Breast epithelium (tissue), 4 donors: ENCODE results near the gene ABCA3. TPM values are rescaled to one million over a fixed set of nuclear protein-coding genes. Genes with fewer than 3 reads are reported as not detected.
A peak's percentile ranks its signal among the peaks of the same experiment; 100 is the strongest.
"Not testable (repeated sequence)": the region's sequence is repeated elsewhere in the genome, so short reads cannot be mapped to it uniquely, and the experiment has no call there.

Source experiments
- DNase-seq, 2 donors: peaks; one replicate each; pipeline ENCODE4 v3.0.0-alpha.2; 2019; ENCODE audit warnings: low spot score in 2 of 2
- H3K27ac ChIP-seq, 2 donors: fragments of 200-600 bp; sonication (generic) in 1 of 2; one replicate each; pipeline ENCODE4 v1.5.1; 2016 to 2019; ENCODE audit warnings: mild to moderate bottlenecking in 1 of 2
- H3K27me3 ChIP-seq, 2 donors: fragments of 200-600 bp; sonication (generic) in 1 of 2; one replicate each; pipeline versions ENCODE4 v1.5.1 to v1.6.0; 2017 to 2019; ENCODE audit warnings: control low read depth in 1 of 2, mild to moderate bottlenecking in 1 of 2
- H3K36me3 ChIP-seq: fragments of 200-600 bp; one replicate; pipeline ENCODE4 v1.5.1; 2019
- H3K4me1 ChIP-seq, 2 donors: fragments of 200-600 bp; sonication (generic); one replicate each; pipeline ENCODE4 v1.5.1; 2016 to 2019; ENCODE audit warnings: control low read depth in 1 of 2
- H3K4me3 ChIP-seq, 3 donors: fragments of 200-600 bp; sonication (generic); 1 replicate in 2 of 3; 2 replicates in 1 of 3; pipeline ENCODE4 v1.5.1; 2016 to 2019; ENCODE audit warnings: mild to moderate bottlenecking in 3 of 3, moderate library complexity in 2 of 3
- H3K9me3 ChIP-seq, 2 donors: fragments of 200-600 bp; sonication (generic) in 1 of 2; one replicate each; pipeline ENCODE4 v1.5.1; 2016 to 2019; ENCODE audit warnings: control low read depth in 1 of 2
- POLR2A ChIP-seq: fragments of 450-650 bp; IDR thresholded peaks from one replicate; pipeline ENCODE4 v1.6.1; 2016; ENCODE audit warnings: antibody characterized with exemption, mild to moderate bottlenecking, moderate library complexity
- POLR2AphosphoS5 ChIP-seq, 3 donors: sonication (generic); formaldehyde crosslinking; IDR thresholded peaks; one replicate each; pipeline ENCODE4 v1.6.1; 2017; ENCODE audit warnings: antibody characterized with exemption in 3 of 3
- intact Hi-C: fragments of 100-400 bp; cut with DNase I; formaldehyde crosslinking; loops from one replicate; pipeline ENCODE4 v1.15.1; 2023; ENCODE audit warnings: low total_unique reads
- total RNA-seq, 3 donors: library from RNA; depleted of rRNA; stranded (reverse); fragments of >200 nt; gene quantifications; one replicate each; pipeline ENCODE4 v1.1.0, GENCODE V29; 2016
- TF ChIP-seq, protein P1 (sequence below), 3 donors: fragments of 450-650 bp; IDR thresholded peaks; one replicate each; pipeline ENCODE4 v1.5.1; 2016 to 2017; ENCODE audit warnings: antibody characterized with exemption in 3 of 3, mild to moderate bottlenecking in 3 of 3, moderate library complexity in 3 of 3

The ABCA3 gene
- total RNA-seq, 3 donors from 2014 or later, result 6.2 to 7.8 (median 6.3) TPM

DNA sequence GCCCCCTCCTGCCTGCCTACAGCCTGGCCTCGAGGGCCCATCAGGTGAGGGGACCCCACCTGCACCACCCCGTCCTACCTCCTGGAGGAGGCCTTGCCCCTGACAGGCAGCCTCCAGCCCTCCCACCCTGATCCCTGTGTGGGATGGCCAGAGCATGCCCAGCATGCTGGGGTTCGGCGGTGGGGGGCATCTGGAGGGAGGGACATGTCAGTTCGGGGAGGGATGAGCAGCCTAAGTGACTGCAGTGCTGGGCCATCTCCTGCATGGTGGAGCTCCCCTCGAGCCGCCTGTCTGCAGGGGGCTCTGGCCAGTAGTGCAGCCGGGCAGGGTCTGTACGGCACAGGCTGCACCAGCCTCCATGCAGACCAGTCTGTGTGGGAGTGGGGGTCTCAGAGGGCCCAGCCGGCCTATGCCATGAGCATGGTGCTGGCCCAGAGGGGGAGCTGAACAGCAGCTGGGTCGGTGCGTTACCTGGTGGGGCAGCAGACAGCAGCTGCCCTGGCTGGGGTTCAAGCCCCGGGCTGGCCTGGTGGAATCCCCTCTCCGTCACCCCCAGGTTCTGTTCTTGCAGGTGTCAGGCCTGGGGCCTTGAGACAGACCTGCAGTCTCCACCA is 68.6 kb downstream of the ABCA3 start:
- DNase-seq, result no peak
- Histone ChIP-seq H3K36me3 (no peaks in the 10 kb centered on the region), H3K4me3 (no peak overlapping the region), H3K4me1 (peaks cover 6 to 10% of the 10 kb centered on the region in 2 donors), H3K27me3 (no peaks in the 10 kb centered on the region), H3K9me3 (no peaks in the 10 kb centered on the region), H3K27ac (no peak overlapping the region)
- TF ChIP-seq POLR2A, result no peak
- no peak for TF ChIP-seq POLR2AphosphoS5 (IDR thresholded peaks at IDR 0.05)
- TF ChIP-seq, protein P1, sequence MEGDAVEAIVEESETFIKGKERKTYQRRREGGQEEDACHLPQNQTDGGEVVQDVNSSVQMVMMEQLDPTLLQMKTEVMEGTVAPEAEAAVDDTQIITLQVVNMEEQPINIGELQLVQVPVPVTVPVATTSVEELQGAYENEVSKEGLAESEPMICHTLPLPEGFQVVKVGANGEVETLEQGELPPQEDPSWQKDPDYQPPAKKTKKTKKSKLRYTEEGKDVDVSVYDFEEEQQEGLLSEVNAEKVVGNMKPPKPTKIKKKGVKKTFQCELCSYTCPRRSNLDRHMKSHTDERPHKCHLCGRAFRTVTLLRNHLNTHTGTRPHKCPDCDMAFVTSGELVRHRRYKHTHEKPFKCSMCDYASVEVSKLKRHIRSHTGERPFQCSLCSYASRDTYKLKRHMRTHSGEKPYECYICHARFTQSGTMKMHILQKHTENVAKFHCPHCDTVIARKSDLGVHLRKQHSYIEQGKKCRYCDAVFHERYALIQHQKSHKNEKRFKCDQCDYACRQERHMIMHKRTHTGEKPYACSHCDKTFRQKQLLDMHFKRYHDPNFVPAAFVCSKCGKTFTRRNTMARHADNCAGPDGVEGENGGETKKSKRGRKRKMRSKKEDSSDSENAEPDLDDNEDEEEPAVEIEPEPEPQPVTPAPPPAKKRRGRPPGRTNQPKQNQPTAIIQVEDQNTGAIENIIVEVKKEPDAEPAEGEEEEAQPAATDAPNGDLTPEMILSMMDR (IDR thresholded peaks at IDR 0.05), result no peak
- intact Hi-C loops, result no loop called here

DNA sequence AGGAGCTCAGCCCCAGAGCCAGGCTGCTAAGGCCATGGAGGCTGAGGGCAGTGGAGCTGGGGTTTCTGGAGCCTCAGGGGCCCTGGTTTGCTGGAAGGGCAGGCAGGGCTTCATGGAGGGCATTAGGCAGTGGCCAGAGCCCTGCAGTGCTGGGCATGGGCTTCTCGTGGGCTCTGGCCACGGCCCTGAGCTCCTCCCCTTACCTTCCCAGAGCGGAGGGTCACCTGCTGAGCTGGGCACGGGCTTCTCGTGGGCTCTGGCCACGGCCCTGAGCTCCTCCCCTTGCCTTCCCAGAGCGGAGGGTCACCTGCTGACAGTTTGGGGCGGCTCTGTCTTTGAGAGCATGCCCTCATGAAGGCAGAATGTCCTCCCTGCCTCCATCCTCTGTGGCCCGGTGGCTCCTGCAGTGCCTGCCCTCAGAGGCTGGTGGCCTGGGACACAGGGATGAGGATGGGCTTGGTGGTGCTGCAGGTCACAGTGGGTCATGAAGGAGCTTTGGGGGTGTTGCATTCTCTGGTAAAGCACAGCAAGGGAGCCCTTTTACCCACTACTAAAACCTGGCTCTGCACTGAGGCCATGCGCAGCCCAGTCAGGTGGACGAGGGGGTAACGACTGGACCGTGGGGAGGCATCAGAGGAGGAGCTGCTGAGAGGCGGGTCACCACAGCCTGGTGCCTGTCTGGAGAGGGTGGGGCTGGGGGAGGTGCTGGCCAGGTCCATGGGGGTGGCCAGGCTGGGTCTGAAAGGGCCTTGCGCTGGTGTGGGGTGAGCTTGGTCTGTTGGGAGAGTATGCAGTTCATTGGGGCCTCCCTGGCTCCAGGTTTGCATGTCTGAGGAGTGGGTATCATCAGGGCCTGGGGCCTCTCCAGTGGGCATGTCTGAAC is 69.7 kb downstream of the ABCA3 start:
- Histone ChIP-seq H3K27me3 (no peaks in the 10 kb centered on the region), H3K4me1 (peaks cover 6 to 10% of the 10 kb centered on the region in 2 donors), H3K36me3 (no peaks in the 10 kb centered on the region), H3K27ac (no peak overlapping the region), H3K9me3 (no peaks in the 10 kb centered on the region), H3K4me3 (no peak overlapping the region)
- intact Hi-C loops, result no loop called here
- no peak for DNase-seq
- TF ChIP-seq, protein P1 (IDR thresholded peaks at IDR 0.05), result no peak

DNA sequence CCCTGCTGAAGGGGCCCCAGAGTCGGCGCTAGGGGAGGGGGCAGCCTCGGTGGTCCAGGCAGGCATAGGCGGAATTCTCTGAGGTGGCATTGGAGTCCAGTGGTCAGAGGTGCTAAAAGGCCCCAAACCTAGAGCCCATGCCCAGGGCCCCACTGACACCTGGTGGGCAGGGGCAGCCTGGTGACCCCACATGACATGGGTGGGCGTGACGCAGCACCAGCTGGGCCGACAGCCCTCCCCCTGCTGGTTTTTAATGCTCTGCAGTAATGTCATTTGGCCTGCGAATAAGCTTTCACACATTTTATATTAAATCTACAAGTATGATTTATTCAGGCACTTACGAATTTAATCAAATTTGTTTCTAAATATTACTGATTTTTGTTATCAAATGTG is 70.5 kb downstream of the ABCA3 start:
- H3K4me3 ChIP-seq, result no peak overlapping the region
- H3K9me3 ChIP-seq, result no peaks in the 10 kb centered on the region
- no peak overlapping the region for H3K27ac ChIP-seq
- no peaks in the 10 kb centered on the region for H3K27me3 ChIP-seq
- TF ChIP-seq POLR2AphosphoS5 (IDR thresholded peaks at IDR 0.05), result no peak
- no peak for TF ChIP-seq POLR2A
- TF ChIP-seq, protein P1 (IDR thresholded peaks at IDR 0.05), result no peak
- H3K4me1 ChIP-seq, result peaks cover 6 to 10% of the 10 kb centered on the region in 2 donors
- H3K36me3 ChIP-seq, result no peaks in the 10 kb centered on the region
- DNase-seq, result no peak
- intact Hi-C loops, result no loop called here

DNA sequence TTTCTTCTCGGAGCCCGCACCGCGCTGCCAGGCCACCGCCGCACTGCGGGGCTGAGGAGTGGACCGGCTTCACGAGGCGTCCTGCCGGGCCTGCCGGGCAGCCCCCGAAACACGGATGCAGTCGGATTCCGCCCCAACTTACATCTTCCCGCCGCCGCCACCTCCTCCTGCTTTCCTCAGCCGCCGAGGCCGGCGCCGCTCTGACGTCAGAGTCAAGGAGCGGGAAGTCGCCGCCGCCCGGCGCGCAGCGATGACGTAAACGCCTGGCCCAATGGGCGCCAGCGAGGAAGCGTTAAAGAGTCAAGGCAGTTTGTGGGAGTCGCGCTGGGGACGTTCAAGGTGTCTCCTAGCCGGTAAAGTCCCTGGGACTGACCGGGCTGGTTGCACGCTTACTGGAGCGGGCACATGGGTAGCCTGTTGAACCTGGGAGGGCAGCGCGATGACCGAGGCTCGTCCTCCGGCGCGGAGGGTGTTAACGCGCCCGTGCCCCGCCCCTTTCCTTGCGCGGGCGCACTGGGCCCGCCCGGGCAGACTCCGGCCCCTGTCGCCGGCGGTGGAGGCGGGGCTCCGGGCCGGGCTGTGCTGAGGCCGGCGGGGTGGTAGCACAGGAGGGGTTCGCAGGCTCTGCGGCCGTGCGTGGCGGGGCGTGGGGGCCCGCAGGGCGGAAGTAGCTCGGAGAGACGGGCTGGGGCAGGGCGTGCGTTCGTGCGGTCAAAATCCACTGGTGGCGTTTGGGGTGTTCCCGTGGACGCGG is 72.4 kb downstream of the ABCA3 start, which contains the start of gene RNPS1:
Gene RNPS1, minus strand, starts transcription at position 214 of the 754 bp plus-strand sequence. CDS start 3,483 bp downstream, outside the sequence.
- DNase-seq, result peak; percentile 93 to 94
- Histone ChIP-seq H3K27me3 (no peaks in the 10 kb centered on the region), H3K4me3 (peak within 1 kb of the TSS; percentile 87 to 89 (median 88)), H3K4me1 (peaks cover 6 to 10% of the 10 kb centered on the region in 2 donors), H3K9me3 (no peaks in the 10 kb centered on the region), H3K36me3 (no peaks in the 10 kb centered on the region), H3K27ac (peak within 1 kb of the TSS; percentile 95 to 97)
- TF ChIP-seq POLR2AphosphoS5 (IDR thresholded peaks at IDR 0.05) (peak; percentile 100), POLR2A (peak; percentile 100)
- TF ChIP-seq, protein P1 (IDR thresholded peaks at IDR 0.05), result peak; percentile 16 to 36 (median 16)
- intact Hi-C loops, result no loop called here

DNA sequence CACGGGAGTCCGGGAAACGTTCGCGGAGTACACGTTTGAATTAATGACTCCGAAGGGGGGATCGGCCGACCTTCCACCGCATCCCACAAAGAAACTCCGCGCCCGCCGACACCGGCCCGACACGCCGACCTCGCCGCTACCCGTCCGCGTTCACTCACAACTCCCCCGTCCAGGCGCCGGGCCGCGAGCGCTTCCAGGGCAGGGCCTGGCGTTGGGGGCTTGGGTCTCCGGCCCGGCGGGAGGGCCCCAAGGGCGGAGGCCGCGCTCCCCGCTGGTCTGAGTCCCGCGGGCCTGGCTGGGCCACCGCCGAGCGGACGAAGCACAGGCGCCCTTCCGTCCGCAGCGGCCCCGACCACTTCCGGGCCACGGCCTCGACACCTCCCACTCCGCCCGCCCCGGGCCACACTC is 73.0 kb downstream of the ABCA3 start:
- Histone ChIP-seq H3K4me1 (peaks cover 6 to 10% of the 10 kb centered on the region in 2 donors), H3K27ac (peak overlapping the region; percentile 95 to 97), H3K4me3 (peak overlapping the region; percentile 87 to 89 (median 88))
- intact Hi-C loops, H3K27me3 ChIP-seq, H3K9me3 ChIP-seq, DNase-seq, H3K36me3 ChIP-seq: not testable (repeated sequence)

DNA sequence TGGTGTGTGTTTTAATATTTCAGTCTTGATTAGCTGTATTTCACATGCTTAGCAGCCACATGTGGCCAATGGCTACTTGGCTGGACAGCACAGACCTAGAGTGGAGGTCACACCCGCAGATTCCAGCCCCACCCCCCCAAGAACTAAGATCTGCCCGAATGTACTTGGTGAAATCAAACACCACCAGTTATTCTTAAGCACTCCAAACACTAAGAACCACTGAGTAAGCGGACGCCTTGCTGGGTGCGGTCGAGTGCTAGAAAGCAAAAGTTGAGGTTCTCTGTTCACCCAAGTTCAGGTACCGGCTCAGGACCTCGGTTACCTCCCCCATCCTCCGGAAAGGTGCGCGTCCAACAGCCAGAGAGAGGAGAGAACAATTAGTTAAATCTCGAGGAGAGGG is 73.6 kb downstream of the ABCA3 start:
- Histone ChIP-seq H3K27ac (peak overlapping the region in 1 of 2 donors; percentile 95), H3K4me3 (peak overlapping the region; percentile 87 to 89 (median 88)), H3K4me1 (peaks cover 6 to 10% of the 10 kb centered on the region in 2 donors)
- H3K36me3 ChIP-seq, H3K9me3 ChIP-seq, intact Hi-C loops, H3K27me3 ChIP-seq, DNase-seq: not testable (repeated sequence)

GRCh38 chr16:2263026-2263425 is 77.5 kb downstream of the ABCA3 start:
- intact Hi-C loops, H3K27ac ChIP-seq, H3K9me3 ChIP-seq, H3K4me3 ChIP-seq, DNase-seq, H3K36me3 ChIP-seq, H3K27me3 ChIP-seq, H3K4me1 ChIP-seq: not testable (repeated sequence)
